HG03064 (cell line): ENCODE data around the gene BBS7.

Experiments used
- ATAC-seq: cut with Tn5 transposase; IDR thresholded peaks from one replicate; pipeline ENCODE4 v1.9.1; 2021; ENCODE audit warnings: low read depth; ENCODE audit not compliant: unreplicated experiment

BBS7 gene

GRCh38 chr4:121794505-121795188 is 75.6 kb downstream of the BBS7 start:
- ATAC-seq, result no peak

GRCh38 chr4:121792966-121793365 is 77.3 kb downstream of the BBS7 start:
- no peak for ATAC-seq

GRCh38 chr4:121791481-121791880 is 78.8 kb downstream of the BBS7 start:
- ATAC-seq, result no peak

- ATAC-seq, result no peak
These were observed 79.3 kb downstream of the BBS7 start for GRCh38 chr4:121790976-121791375.

DNA sequence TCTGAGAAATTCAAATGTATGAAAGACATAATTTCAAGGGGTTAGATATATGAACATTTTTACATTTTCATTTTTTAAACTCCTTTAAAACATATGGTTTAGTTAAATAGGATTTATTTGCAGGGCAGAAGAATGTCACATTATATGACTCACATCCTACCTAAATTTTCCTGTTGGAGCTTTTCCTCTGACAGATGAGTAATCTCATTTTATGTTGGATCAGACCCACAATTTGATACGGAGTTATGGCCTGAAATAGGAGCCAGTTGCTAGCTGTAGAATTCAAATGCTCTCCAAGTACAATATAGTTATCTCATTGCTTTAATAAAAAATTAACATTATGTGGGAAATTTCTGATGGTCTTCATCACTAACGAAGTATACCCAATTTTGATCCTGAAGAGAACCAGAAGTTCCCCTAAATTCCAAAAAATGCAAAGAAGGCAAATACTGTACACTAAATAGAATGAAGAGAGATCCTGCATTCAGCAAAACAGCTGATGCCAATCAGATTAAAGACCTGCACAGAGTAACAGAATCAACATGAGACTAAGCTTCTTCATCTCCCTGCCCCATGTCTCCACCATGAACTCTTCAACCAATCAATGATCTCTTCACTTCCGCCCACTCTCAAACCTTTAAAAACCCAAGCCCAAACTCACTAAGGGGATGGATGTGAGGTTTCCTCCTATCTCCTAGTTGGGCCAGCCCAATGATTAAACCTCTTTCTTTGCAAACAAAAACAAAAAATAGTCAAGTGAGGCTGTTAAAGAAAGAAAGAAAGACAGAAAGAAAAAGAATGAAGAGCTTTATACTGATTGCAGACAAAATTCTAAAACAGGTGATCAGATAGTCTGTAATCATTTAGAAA is 80.1 kb downstream of the BBS7 start:
- no peak for ATAC-seq

- ATAC-seq, result no peak
These were observed 80.8 kb downstream of the BBS7 start for GRCh38 chr4:121789455-121789854.

DNA sequence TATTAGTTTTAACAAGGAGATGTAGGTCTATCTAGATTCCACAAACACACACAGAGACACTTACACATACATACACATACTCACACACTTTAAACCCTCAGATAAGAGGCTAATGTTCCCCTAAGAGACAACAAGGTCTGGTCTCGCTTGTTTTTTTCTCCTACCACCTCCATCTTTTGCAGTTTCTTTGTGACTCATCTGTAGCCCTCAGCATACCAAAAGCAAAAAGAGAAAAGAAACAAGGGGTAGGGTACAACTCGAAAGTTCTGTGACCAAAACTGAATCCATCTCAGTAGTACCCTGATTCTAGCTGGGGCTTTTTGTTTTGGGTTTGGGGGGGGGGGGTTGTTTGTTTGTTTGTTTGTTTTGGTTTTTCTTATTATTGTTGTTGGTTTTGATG is 81.4 kb downstream of the BBS7 start:
- peak; percentile 91 for ATAC-seq

GRCh38 chr4:121786221-121786620 is 84.1 kb downstream of the BBS7 start:
- no peak for ATAC-seq

- no peak for ATAC-seq
These were observed 84.8 kb downstream of the BBS7 start for GRCh38 chr4:121785479-121785878.

DNA sequence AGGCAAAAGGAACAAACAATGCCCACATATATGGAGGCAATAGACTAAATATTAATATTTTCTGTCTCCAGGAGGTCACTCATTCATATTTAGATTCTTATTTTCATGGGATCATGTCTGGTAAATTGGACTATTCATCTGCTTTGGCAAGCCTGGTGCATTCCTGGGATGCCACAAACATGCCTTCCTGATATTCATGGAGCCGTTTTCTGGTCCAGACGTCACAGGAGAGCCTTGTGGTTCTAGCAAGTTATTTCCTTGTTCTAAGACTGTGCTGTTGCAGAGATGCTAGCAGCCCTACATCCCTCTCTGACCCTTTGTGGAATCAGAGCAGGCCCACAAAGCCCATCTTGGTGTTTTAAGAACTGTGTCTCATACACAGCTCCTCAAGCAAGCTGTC is 85.3 kb downstream of the BBS7 start:
- no peak for ATAC-seq

GRCh38 chr4:121784401-121784800 is 85.9 kb downstream of the BBS7 start:
- no peak for ATAC-seq

DNA sequence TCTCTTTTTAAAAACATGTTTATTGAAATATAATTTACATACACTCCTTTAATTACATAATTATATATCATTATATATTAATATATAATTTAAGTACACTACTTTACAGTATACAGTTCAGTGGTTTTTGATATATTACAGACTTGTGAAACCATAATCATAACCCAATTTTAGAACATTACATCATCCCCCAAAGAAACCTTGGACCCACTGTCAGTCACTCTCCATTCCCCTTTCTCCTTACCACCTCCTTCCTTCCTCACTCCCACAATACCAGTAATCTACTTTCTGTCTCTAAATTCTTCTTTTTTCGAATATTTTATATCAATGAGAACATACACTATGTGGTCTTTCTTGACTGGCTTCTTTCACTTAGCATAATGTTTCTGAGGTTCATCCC is 87.1 kb downstream of the BBS7 start:
- no peak for ATAC-seq

- no peak for ATAC-seq
These were observed 91.2 kb downstream of the BBS7 start for GRCh38 chr4:121778991-121779628.

GRCh38 chr4:121777625-121778024 is 92.6 kb downstream of the BBS7 start:
- ATAC-seq, result no peak

- ATAC-seq, result no peak
These were observed 93.5 kb downstream of the BBS7 start for GRCh38 chr4:121776610-121777401.
